ENCODE data around the gene CCDC33.

GRCh38 chr15:74313889-74314288 is 77.8 kb downstream of the CCDC33 start:
- no peak for TF ChIP-seq CTCF (IDR thresholded peaks at IDR 0.05)
- no peak for TF ChIP-seq POLR2AphosphoS5 (IDR thresholded peaks at IDR 0.05)
